Kidney glomerular epithelial cell (primary cell): ENCODE measurements around the gene SP1.
A peak's percentile ranks its signal among the peaks of the same experiment; 100 is the strongest.
"Not testable (repeated sequence)": the region's sequence is repeated elsewhere in the genome, so short reads cannot be mapped to it uniquely, and the experiment has no call there.

ENCODE experiments used
- DNase-seq: peaks from one replicate; lab custom pipeline; 2025; lab: John Stamatoyannopoulos, UW

Gene SP1

GRCh38 chr12:53358836-53359419 is 21.0 kb upstream of the SP1 start:
- no peak for DNase-seq

- not testable (repeated sequence) for DNase-seq
These were observed 18.3 kb upstream of the SP1 start for GRCh38 chr12:53361638-53362037.

GRCh38 chr12:53365245-53365904 is 14.6 kb upstream of the SP1 start:
- DNase-seq: no peak

- DNase-seq: not testable (repeated sequence)
These were observed 6.3 kb upstream of the SP1 start for GRCh38 chr12:53373554-53374133.

- DNase-seq: not testable (repeated sequence)
These were observed 5.7 kb upstream of the SP1 start for GRCh38 chr12:53374277-53374676.

GRCh38 chr12:53376747-53377146 is 3.2 kb upstream of the SP1 start:
- no peak for DNase-seq

- DNase-seq: no peak
These were observed 1.8 kb upstream of the SP1 start for GRCh38 chr12:53378222-53378621.

GRCh38 chr12:53378724-53379388 is 1.1 kb upstream of the SP1 start:
- no peak for DNase-seq

- DNase-seq: peak; percentile 100
These were observed 430 bp upstream of the SP1 start for GRCh38 chr12:53379389-53380103.

- DNase-seq: peak; percentile 81
These were observed 1.1 kb downstream of the SP1 start for GRCh38 chr12:53380794-53381730.

- peak; percentile 81 for DNase-seq
These were observed 2.0 kb downstream of the SP1 start for GRCh38 chr12:53381731-53382630.

GRCh38 chr12:53383258-53383657 is 3.3 kb downstream of the SP1 start:
- DNase-seq: no peak

GRCh38 chr12:53386381-53386780 is 6.4 kb downstream of the SP1 start:
- DNase-seq: not testable (repeated sequence)

- DNase-seq: no peak
These were observed 9.0 kb downstream of the SP1 start for GRCh38 chr12:53388932-53389331.

GRCh38 chr12:53389702-53390101 is 9.7 kb downstream of the SP1 start:
- no peak for DNase-seq

- no peak for DNase-seq
These were observed 11.7 kb downstream of the SP1 start for GRCh38 chr12:53391724-53392123.

GRCh38 chr12:53399896-53400295 is 19.9 kb downstream of the SP1 start:
- DNase-seq: no peak

- not testable (repeated sequence) for DNase-seq
These were observed 22.4 kb downstream of the SP1 start for GRCh38 chr12:53402351-53402750.

- no peak for DNase-seq
These were observed 22.9 kb downstream of the SP1 start for GRCh38 chr12:53402871-53403270.

- DNase-seq: no peak
These were observed 31.0 kb downstream of the SP1 start for GRCh38 chr12:53410951-53411350.
